ENCODE data around the gene PBX3. TPM values are rescaled to one million over a fixed set of nuclear protein-coding genes. Genes with fewer than 3 reads are reported as not detected.

PBX3 gene
- total RNA-seq, 4 donors from 2014 or later, result 7.7 to 83.3 (median 12.1) TPM

GRCh38 chr9:125881042-125881441 is 133.9 kb downstream of the PBX3 start:
- Histone ChIP-seq H3K4me3 (no peak overlapping the region), H3K27ac (no peak overlapping the region), H3K4me1 (no peaks in the 10 kb centered on the region), H3K27me3 (no peaks in the 10 kb centered on the region), H3K9me3 (no peaks in the 10 kb centered on the region), H3K36me3 (no peaks in the 10 kb centered on the region)
- TF ChIP-seq CTCF (IDR thresholded peaks at IDR 0.05), result no peak
- no peak for TF ChIP-seq POLR2A (IDR thresholded peaks at IDR 0.05)
- no peak for DNase-seq

GRCh38 chr9:125883565-125884217 is 136.5 kb downstream of the PBX3 start:
- no peak overlapping the region for H3K27ac ChIP-seq
- no peaks in the 10 kb centered on the region for H3K9me3 ChIP-seq
- no peak for DNase-seq
- H3K27me3 ChIP-seq, result no peaks in the 10 kb centered on the region
- no peaks in the 10 kb centered on the region for H3K4me1 ChIP-seq
- H3K4me3 ChIP-seq, result no peak overlapping the region
- no peaks in the 10 kb centered on the region for H3K36me3 ChIP-seq
- TF ChIP-seq CTCF (IDR thresholded peaks at IDR 0.05) (no peak), POLR2A (IDR thresholded peaks at IDR 0.05) (no peak)

GRCh38 chr9:125884218-125884595 is 137.0 kb downstream of the PBX3 start:
- Histone ChIP-seq H3K9me3 (no peaks in the 10 kb centered on the region), H3K36me3 (no peaks in the 10 kb centered on the region), H3K4me3 (no peak overlapping the region), H3K4me1 (no peaks in the 10 kb centered on the region), H3K27me3 (no peaks in the 10 kb centered on the region), H3K27ac (no peak overlapping the region)
- DNase-seq, result no peak
- no peak for TF ChIP-seq POLR2A (IDR thresholded peaks at IDR 0.05)
- TF ChIP-seq CTCF (IDR thresholded peaks at IDR 0.05), result no peak

GRCh38 chr9:125885405-125886034 is 138.3 kb downstream of the PBX3 start:
- H3K27ac ChIP-seq, result peak overlapping the region in 1 of 4 donors; percentile 25
- H3K27me3 ChIP-seq, result no peaks in the 10 kb centered on the region
- peaks cover 0 to 6% (median 0%) of the 10 kb centered on the region in 4 donors for H3K4me1 ChIP-seq
- H3K4me3 ChIP-seq, result no peak overlapping the region
- DNase-seq, result no peak
- no peaks in the 10 kb centered on the region for H3K36me3 ChIP-seq
- no peaks in the 10 kb centered on the region for H3K9me3 ChIP-seq
- no peak for TF ChIP-seq CTCF (IDR thresholded peaks at IDR 0.05)
- no peak for TF ChIP-seq POLR2A (IDR thresholded peaks at IDR 0.05)

- Histone ChIP-seq H3K27ac (peak overlapping the region in 1 of 4 donors; percentile 18), H3K9me3 (no peaks in the 10 kb centered on the region), H3K36me3 (no peaks in the 10 kb centered on the region), H3K4me3 (no peak overlapping the region), H3K27me3 (no peaks in the 10 kb centered on the region), H3K4me1 (peaks cover 0 to 8% (median 2%) of the 10 kb centered on the region in 4 donors)
- no peak for DNase-seq
- TF ChIP-seq CTCF (IDR thresholded peaks at IDR 0.05), result no peak
- TF ChIP-seq POLR2A (IDR thresholded peaks at IDR 0.05), result no peak
Measured at GRCh38 chr9:125886365-125886764, 139.2 kb downstream of the PBX3 start.
